Lower leg skin (tissue), 4 donors: Measurements from ENCODE around the gene ATP6AP1. TPM values are rescaled to one million over a fixed set of nuclear protein-coding genes. Genes with fewer than 3 reads are reported as not detected.

Source experiments
- DNase-seq, 2 donors: peaks; one replicate each; pipeline ENCODE4 v3.0.0-alpha.2; 2019; ENCODE audit warnings: low spot score in 2 of 2
- H3K4me3 ChIP-seq: fragments of 200-600 bp; sonication (generic); 2 replicates; pipeline ENCODE4 v1.5.1; 2017; ENCODE audit warnings: mild to moderate bottlenecking, low read depth; ENCODE audit not compliant: poor library complexity, severe bottlenecking
- CTCF ChIP-seq, 3 donors: fragments of 450-650 bp; IDR thresholded peaks; one replicate each; pipeline ENCODE4 v1.5.1; 2016; ENCODE audit warnings: antibody characterized with exemption in 3 of 3, mild to moderate bottlenecking in 3 of 3, moderate library complexity in 2 of 3
- POLR2A ChIP-seq, 2 donors: fragments of 450-650 bp; IDR thresholded peaks; one replicate each; pipeline ENCODE4 v1.6.1; 2016 to 2017; ENCODE audit warnings: antibody characterized with exemption in 2 of 2, mild to moderate bottlenecking in 1 of 2, moderate library complexity in 1 of 2
- WGBS, 2 donors: methylation state at CpG; one replicate each; pipeline ENCODE4 v1.1.5; 2018; 5-methylcytosine and 5-hydroxymethylcytosine counted together
- intact Hi-C: fragments of 100-400 bp; cut with DNase I; formaldehyde crosslinking; loops from one replicate; pipeline ENCODE4 v1.15.0; 2023; ENCODE audit warnings: low total_unique reads
- total RNA-seq, 4 donors: library from RNA; depleted of rRNA; stranded (reverse); fragments of >200 nt; gene quantifications; one replicate each; pipeline ENCODE4 v1.1.0, GENCODE V29; 2016

The ATP6AP1 gene
- total RNA-seq, 4 donors from 2014 or later, result 71.0 to 93.5 (median 78.4) TPM

DNA sequence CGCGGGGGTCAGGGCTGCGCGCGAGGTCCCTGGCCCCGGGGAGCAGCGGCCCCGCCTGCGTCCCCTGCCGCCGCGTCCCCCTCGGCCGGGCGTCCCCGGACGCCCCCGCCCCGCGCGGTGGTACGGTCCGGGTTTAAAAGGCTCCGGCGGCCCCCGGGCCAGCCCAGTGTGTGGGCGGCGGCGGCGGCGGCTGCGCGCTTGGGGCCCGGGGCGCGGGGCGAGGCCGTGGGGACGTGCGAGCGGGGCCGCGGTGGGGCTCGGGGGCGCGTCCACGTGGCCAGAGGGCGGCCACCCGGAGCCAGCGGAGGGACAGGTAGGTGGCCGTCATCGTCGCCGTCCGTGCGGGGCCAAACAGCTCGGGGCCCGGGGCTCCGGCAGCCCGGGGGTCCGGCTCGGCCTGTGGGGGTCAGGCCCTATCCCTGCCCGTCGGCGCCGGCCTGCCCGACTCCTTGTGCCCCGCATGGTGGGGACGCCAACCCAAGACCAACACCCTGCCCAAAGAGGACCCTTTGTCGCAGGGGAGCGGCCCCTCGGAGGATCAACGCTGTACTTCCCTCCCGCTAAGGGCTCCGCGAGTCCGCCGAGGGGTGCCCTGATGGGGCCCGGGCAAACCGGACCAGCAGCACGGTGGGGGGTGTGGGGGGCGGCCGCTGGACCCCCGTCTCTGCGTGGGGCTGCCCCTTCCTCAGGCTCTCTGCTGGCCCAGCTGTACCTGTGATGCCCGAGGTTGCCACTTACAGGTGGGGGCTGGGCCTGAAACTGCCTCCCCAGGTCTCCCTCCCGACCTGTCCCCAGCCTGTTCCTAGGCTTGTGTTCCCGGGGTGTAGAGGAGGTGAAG, 29.9 kb downstream of the ATP6AP1 start, which contains the start of gene PLXNA3:
PLXNA3 (plus strand) TSS at position 166 of the 838 bp plus-strand sequence. CDS start 1,903 bp downstream, outside the sequence.
- 0 to 43% methylated on average over 2 to 31 of the region's 88 CpGs for WGBS, 2 donors
- no peak for DNase-seq
- no peak for TF ChIP-seq POLR2A (IDR thresholded peaks at IDR 0.05)
- H3K4me3 ChIP-seq, result peak within 1 kb of the TSS; percentile 30
- intact Hi-C loops, result no loop called here

DNA sequence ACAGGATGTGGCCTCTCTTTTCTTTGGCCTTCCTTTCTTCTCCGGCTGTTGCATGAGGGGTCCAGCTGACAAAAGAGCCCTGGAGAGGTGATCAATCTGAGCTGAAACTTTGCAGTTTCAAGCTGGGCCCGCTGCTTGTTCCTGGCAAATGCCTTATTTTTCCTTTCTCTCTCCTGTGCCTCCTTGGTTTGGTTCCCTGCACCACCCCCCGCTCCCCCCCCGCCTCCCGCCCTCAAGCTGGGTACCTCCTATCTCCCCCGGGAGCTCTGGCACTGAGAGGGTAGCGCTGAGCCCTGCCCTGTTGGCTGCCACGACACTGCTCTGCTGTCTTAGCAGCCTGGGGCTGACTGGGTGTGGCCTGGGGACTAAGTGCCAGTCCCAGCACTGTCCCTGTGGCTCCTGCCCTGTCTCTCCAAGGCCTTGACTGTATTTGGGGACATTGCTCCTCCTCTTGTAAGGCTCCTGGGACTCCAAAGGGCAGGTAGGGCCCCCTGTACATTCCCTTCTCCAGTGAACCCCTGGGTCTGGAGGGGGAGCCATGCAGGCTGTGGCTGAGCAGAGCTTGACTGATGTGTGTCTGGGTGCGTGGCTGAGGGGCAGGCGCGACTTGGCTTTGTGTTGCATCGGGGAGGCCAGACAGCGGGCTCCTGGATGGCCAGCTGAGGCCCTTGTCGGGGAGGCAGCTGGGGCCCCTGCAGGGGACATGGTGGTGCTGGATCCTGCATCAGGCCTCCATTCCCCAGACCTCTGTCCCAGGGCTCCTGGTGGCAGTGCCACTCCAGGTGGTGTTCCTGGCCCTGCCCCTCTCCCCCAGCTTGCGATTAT, 30.7 kb downstream of the ATP6AP1 start:
- intact Hi-C loops, result no loop called here
- no peak for DNase-seq
- peak overlapping the region; percentile 30 for H3K4me3 ChIP-seq
- TF ChIP-seq CTCF (IDR thresholded peaks at IDR 0.05), result no peak
- TF ChIP-seq POLR2A (IDR thresholded peaks at IDR 0.05), result no peak
- WGBS, 2 donors, result 3 to 53% methylated on average over 4 to 14 of the region's 15 CpGs

DNA sequence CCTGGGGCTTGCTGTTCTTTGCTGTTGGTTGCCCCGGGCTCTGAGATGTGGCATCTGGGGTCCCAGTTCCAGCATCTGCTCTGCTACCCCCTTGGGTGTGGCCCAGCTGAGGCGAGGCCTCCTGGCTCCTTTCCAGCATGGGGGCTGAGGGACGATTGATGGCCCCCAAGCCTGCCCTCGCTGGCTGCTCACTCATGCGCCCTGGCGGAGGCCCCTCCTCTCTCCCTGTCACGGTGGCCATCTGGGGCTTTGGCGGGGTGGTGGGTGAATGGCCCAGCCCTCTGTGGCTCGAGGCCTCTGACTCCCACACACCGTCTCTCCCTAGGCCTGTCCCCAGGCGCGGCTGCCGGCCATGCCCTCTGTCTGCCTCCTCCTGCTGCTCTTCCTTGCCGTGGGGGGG, 31.4 kb downstream of the ATP6AP1 start:
- intact Hi-C loops, result no loop called here
- WGBS, 2 donors, result 66% methylated on average over 14 of the region's 14 CpGs; no CpG with 5 or more reads in 1 of the 2 donors
- TF ChIP-seq CTCF (IDR thresholded peaks at IDR 0.05), result no peak
- TF ChIP-seq POLR2A (IDR thresholded peaks at IDR 0.05), result no peak
- H3K4me3 ChIP-seq, result no peak overlapping the region
- DNase-seq, result no peak

DNA sequence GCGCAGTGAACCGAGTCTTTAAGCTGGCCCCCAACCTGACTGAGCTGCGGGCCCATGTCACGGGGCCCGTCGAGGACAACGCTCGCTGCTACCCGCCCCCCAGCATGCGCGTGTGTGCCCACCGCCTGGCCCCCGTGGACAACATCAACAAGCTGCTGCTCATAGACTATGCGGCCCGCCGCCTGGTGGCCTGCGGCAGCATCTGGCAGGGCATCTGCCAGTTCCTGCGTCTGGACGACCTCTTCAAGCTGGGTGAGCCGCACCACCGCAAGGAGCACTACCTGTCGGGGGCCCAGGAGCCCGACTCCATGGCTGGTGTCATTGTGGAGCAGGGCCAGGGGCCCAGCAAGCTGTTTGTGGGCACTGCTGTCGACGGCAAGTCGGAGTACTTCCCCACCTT, 31.8 kb downstream of the ATP6AP1 start:
- TF ChIP-seq POLR2A (IDR thresholded peaks at IDR 0.05) (no peak), CTCF (IDR thresholded peaks at IDR 0.05) (no peak)
- H3K4me3 ChIP-seq, result no peak overlapping the region
- 46 to 84% methylated on average over 8 to 26 of the region's 26 CpGs for WGBS, 2 donors
- no peak for DNase-seq
- intact Hi-C loops, result no loop called here

DNA sequence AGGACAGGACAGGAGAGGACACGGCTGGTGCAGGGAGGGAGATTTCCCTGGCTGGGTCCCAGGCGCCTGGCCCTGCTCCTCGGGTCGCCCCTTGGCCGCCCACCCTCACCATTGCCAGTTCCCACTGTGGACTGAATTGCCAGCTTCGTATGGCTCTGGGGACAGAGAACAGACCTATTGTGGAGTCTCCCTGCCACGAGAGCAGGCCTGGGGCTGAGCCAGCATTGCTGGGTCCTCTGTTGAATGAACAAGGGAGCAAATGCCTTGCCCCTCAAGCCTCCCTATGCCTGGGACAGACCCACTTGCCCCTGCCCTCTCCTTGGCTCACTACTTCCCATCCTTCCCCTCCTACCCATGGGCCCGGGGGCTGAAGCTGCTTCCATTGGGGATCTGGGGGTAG, 33.9 kb downstream of the ATP6AP1 start:
- intact Hi-C loops, result no loop called here
- H3K4me3 ChIP-seq, result no peak overlapping the region
- TF ChIP-seq POLR2A (IDR thresholded peaks at IDR 0.05) (no peak), CTCF (IDR thresholded peaks at IDR 0.05) (no peak)
- 58% methylated on average over 3 of the region's 8 CpGs; no CpG with 5 or more reads in 1 of the 2 donors for WGBS, 2 donors
- DNase-seq, result no peak
